Pancreas (tissue), 10 donors: Measurements from ENCODE around the gene OBSCN. TPM values are rescaled to one million over a fixed set of nuclear protein-coding genes. Genes with fewer than 3 reads are reported as not detected.

Experiments
- ATAC-seq, 4 donors: fragments of 200-7000 bp; cut with Tn5 transposase; one replicate each; pipeline versions ENCODE4 v1.8.0 to v1.9.1; 2020; ENCODE audit warnings: mild to moderate bottlenecking in 4 of 4, moderate library complexity in 4 of 4
- DNase-seq, 6 donors: peaks; one replicate each; pipeline ENCODE4 v3.0.0-alpha.2; 2020
- FAIRE-seq: peaks from 2 replicates; lab custom pipeline; 2012; peaks lifted over from hg19 to GRCh38; lab: Jason Lieb, UNC
- H3K27ac ChIP-seq, 4 donors: fragments of 200-600 bp; sonication (generic); 1 replicate in 3 of 4; 2 replicates in 1 of 4; pipeline versions ENCODE4 v1.5.0 to v1.8.0; 2020
- H3K27me3 ChIP-seq, 4 donors: fragments of 200-600 bp; one replicate each; pipeline ENCODE4 v1.8.0; 2021
- H3K36me3 ChIP-seq, 3 donors: fragments of 200-600 bp; sonication (generic) in 1 of 3; one replicate each; pipeline versions ENCODE4 v1.5.0 to v1.8.0; 2020 to 2021
- H3K4me1 ChIP-seq, 3 donors: fragments of 200-600 bp; one replicate each; pipeline ENCODE4 v1.8.0; 2021
- H3K4me3 ChIP-seq, 4 donors: fragments of 200-600 bp; sonication (generic) in 2 of 4; one replicate each; pipeline versions ENCODE4 v1.5.0 to v1.8.0; 2020 to 2021
- H3K9me3 ChIP-seq, 4 donors: fragments of 200-600 bp; one replicate each; pipeline ENCODE4 v1.8.0; 2021
- CTCF ChIP-seq, 4 donors: fragments of 200-600 bp; sonication (generic) in 3 of 4; IDR thresholded peaks; one replicate each; pipeline versions ENCODE4 v1.5.0 to v1.8.0; 2021; ENCODE audit warnings: antibody characterized with exemption in 4 of 4
- WGBS, 2 donors: extraction: QIAGEN DNeasy Blood & Tissue Kit; methylation state at CpG; one replicate each; pipeline ENCODE4 v1.1.7; 2013; 5-methylcytosine and 5-hydroxymethylcytosine counted together
- intact Hi-C, 3 donors: fragments of 100-400 bp; cut with DNase I; formaldehyde crosslinking; loops; one replicate each; pipeline versions ENCODE4 v1.11.1 to v1.14.2; 2022
- polyA plus RNA-seq, 2 donors: library from polyadenylated mRNA; stranded (reverse); fragments of 200-250 nt; gene quantifications; one replicate each; pipeline ENCODE4 v1.2.3, GENCODE V29; 2013
- total RNA-seq, 6 donors: library from RNA; stranded (reverse); fragmentation: NEBNext Ultra II Directional in 4 of 6; extraction: Animal tissue kit (Norgen Biotek cat#: 25700) in 4 of 6; gene quantifications; one replicate each; pipeline versions ENCODE4 v1.2.1 to v1.2.4, GENCODE V29; 2021 to 2023
- donor health status: healthy with polysubstance abuse.
- donor health status: DM: no; HTN: no; CAD: no; lungs with moderate emphysema.
- donor health status: DM: no; HTN: no; CAD: no.
- donor health status: control.
- donor health status: control.
- donor health status: Bipolar disorder and iron deficiency.
- donor health status: DM: yes; HTN: yes; CAD: no.
- donor health status: DM: no; HTN: no; CAD: no.
- donor health status: DM: no; HTN: no; CAD: no.
- donor health status: DM: yes; HTN: yes; CAD: no.

Gene OBSCN
- total and polyA plus RNA-seq, 8 donors, result 7.9 to 61.4 (median 11.3) TPM

GRCh38 chr1:228163007-228163753, 44.7 kb upstream of the OBSCN start:
- 47 to 49% methylated on average over 30 of the region's 30 CpGs for WGBS, 2 donors
- Histone ChIP-seq H3K4me1 (no peaks in the 10 kb centered on the region), H3K9me3 (no peaks in the 10 kb centered on the region), H3K4me3 (no peak overlapping the region), H3K27me3 (no peaks in the 10 kb centered on the region), H3K36me3 (no peaks in the 10 kb centered on the region), H3K27ac (peak overlapping the region; percentile 36 to 57 (median 42))
- intact Hi-C loops, result no loop called here
- no peak for TF ChIP-seq CTCF (IDR thresholded peaks at IDR 0.05)
- ATAC-seq, result no peak
- peak in 4 of 6 donors; percentile 34 to 82 (median 60) for DNase-seq
- FAIRE-seq, result no peak

DNA sequence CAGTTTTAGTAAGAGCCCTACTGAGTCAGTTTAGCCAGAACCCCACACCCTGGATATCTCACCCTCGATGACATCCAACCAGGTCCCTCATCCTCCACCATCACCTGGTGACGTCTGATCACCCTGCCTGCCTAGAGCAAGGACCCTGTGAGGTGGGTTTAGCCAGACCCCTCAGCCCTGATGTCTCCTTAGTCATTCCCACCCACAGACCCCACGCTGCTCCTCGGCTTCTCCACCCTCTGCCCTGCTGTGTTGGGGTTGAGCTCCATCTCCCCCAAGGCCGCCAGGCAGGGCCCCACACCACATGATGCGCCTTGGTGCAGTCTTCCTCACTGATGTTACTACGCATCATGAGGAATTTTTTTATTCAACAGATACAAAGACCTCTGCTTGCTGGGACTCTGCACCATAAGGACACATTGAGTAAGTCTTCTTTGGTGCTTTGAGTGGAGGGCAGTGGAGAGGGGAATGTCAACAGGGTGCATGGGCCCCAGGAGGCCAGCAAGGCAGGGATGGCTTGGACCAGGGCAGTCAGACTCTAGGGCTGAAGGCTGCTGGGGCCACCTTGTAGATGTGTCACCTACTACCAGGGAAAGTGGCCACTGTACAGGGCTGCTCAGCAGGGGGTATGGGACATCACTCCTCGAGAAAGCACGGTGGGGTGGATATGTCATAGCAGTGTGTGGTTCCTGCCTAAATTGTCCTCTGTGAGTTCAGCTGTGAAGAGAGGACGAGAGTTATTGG, 43.9 kb upstream of the OBSCN start:
- no peak for FAIRE-seq

DNA sequence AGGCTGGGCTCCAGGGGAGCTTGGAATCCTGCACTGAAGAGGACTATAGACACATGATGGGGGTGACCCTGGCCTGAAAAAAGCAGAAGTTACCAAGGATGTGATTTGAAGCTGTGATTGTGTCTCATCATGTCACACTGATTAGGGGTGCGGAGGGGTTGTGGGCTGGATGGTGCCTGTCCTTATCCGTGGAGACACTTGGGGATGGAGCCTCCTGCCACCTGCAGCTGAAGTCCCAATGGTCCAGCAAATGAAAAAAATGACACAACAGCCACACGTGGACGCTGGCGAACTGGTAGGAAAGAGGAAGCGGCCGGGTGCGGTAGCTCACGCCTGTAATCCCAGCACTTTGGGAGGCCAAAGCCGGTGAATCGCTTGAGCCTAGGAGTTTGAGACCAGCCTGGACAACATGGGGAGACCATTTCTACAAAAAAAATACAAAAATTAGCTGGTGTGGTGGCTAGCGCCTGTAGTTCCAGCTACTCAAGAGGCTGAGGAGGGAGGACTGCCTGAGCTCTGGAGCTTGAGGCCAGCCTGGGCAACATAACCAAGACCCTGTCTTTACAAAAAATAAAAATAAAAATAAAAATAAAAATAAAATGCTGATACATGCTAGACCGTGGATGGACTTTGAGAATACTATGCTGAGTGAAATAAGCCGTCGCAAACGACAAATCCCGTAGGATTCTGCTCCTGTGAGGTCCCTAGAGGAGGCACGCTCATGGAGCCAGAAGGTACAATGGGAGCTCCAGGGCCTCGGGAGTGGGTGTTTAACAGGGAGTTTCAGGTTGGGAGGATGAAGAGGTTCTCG, 43.1 kb upstream of the OBSCN start:
- Histone ChIP-seq H3K27ac (peak overlapping the region; percentile 49 to 100 (median 86)), H3K4me1 (no peaks in the 10 kb centered on the region), H3K4me3 (peak overlapping the region; percentile 19 to 73 (median 34)), H3K27me3 (no peaks in the 10 kb centered on the region), H3K9me3 (no peaks in the 10 kb centered on the region), H3K36me3 (no peaks in the 10 kb centered on the region)
- TF ChIP-seq CTCF (IDR thresholded peaks at IDR 0.05), result no peak
- DNase-seq (peak in 4 of 6 donors; percentile 41 to 66 (median 45)), ATAC-seq (peak; percentile 1 to 3 (median 1)), FAIRE-seq (no peak)
- intact Hi-C loops, result no loop called here
- 47 to 50% methylated on average over 20 of the region's 20 CpGs for WGBS, 2 donors

More for the DNA sequence above, 43.9 kb upstream of the OBSCN start:
- ATAC-seq (no peak), DNase-seq (peak in 3 of 6 donors; percentile 28 to 62 (median 37))
- WGBS, 2 donors, result 82 to 87% methylated on average over 10 of the region's 10 CpGs
- TF ChIP-seq CTCF (IDR thresholded peaks at IDR 0.05), result no peak
- H3K27ac ChIP-seq, result peak overlapping the region in 1 of 4 donors; percentile 100
- no peaks in the 10 kb centered on the region for H3K9me3 ChIP-seq
- no peaks in the 10 kb centered on the region for H3K4me1 ChIP-seq
- H3K4me3 ChIP-seq, result no peak overlapping the region
- H3K27me3 ChIP-seq, result no peaks in the 10 kb centered on the region
- no peaks in the 10 kb centered on the region for H3K36me3 ChIP-seq
- intact Hi-C loops, result no loop called here

DNA sequence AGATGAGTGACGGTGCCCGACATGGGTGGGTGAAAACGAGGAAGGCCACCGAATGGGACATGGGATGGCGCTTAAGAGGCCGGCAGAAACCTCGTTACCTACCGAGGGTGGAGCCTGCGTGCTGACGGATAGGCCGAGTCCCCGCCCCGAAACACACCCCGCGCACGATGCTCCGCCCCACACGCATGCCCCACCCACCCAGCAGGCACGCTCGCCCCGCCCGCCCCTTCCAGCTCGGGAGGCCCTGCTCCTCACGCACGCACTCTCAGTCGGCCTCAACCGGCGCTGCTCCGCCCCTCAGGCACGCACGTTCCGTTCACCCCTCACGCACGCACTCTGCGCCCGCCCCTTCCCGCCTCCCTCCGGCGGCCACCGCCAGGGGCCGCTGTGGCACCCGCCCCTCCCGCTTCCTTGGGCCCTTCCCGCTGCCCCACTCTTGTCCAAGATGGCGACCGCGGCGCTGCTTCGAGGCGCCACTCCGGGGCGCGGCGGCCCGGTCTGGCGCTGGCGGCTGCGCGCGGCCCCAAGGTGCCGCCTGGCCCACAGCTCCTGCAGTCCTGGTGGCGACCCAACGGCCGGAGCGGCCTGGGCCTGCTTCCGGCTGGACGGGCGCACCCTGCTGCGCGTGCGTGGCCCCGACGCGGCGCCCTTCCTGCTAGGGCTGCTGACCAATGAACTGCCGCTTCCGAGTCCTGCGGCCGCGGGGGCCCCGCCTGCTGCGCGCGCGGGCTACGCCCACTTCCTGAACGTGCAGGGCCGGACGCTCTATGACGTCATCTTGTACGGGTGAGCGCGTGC, 42.3 kb upstream of the OBSCN start, which contains the start of gene IBA57:
TSS of gene IBA57 (plus strand) at position 433 of the 798 bp plus-strand sequence. CDS start at position 446, 13 bp downstream.
- no peak for FAIRE-seq
- peak; percentile 86 to 92 (median 90) for ATAC-seq

More for the DNA sequence above, 42.3 kb upstream of the OBSCN start, which contains the start of gene IBA57:
- Histone ChIP-seq H3K36me3 (no peaks in the 10 kb centered on the region), H3K27ac (peak within 1 kb of the TSS; percentile 99 to 100 (median 100)), H3K4me1 (no peaks in the 10 kb centered on the region), H3K9me3 (no peaks in the 10 kb centered on the region), H3K4me3 (peak within 1 kb of the TSS; percentile 66 to 84 (median 78)), H3K27me3 (no peaks in the 10 kb centered on the region)
- 0% methylated on average over 70 to 93 of the region's 93 CpGs for WGBS, 2 donors
- intact Hi-C loops, result no loop called here
- TF ChIP-seq CTCF (IDR thresholded peaks at IDR 0.05), result peak; percentile 68 to 96 (median 90)
- peak; percentile 98 to 100 (median 100) for DNase-seq
